ENCODE results near the gene GEMIN4.
"Not testable (repeated sequence)": the region's sequence is repeated elsewhere in the genome, so short reads cannot be mapped to it uniquely, and the experiment has no call there.

The GEMIN4 gene

GRCh38 chr17:705011-705410 lies 47.1 kb downstream of the GEMIN4 start:
- H3K27me3 ChIP-seq (ENCODE audit: control insufficient read depth in 2 of 2, insufficient read depth in 2 of 2, low read length in 2 of 2) = no peaks in the 10 kb centered on the region
- no peaks in the 10 kb centered on the region for H3K4me1 ChIP-seq (ENCODE audit: control insufficient read depth in 2 of 2, insufficient read depth in 2 of 2, low read length in 2 of 2)
- H3K27ac ChIP-seq (ENCODE audit: low read depth in 2 of 2, low read length in 2 of 2) = no peak overlapping the region
- H3K4me3 ChIP-seq (ENCODE audit: low read length in 2 of 2) = no peak overlapping the region
- no peaks in the 10 kb centered on the region for H3K9me3 ChIP-seq (ENCODE audit: control insufficient read depth in 2 of 2, low read length in 2 of 2)
- peaks cover 15 to 18% of the 10 kb centered on the region in 2 donors for H3K36me3 ChIP-seq (ENCODE audit: control insufficient read depth in 2 of 2, insufficient read depth in 2 of 2, low read length in 2 of 2)
- H3K9ac ChIP-seq (ENCODE audit: low read depth in 1 of 2, low read length in 2 of 2) = no peak overlapping the region

- no peak overlapping the region for H3K27ac ChIP-seq (ENCODE audit: low read depth in 2 of 2, low read length in 2 of 2)
- no peak overlapping the region for H3K9ac ChIP-seq (ENCODE audit: low read depth in 1 of 2, low read length in 2 of 2)
- no peaks in the 10 kb centered on the region for H3K27me3 ChIP-seq (ENCODE audit: control insufficient read depth in 2 of 2, insufficient read depth in 2 of 2, low read length in 2 of 2)
- peaks cover 9 to 14% of the 10 kb centered on the region in 2 donors for H3K36me3 ChIP-seq (ENCODE audit: control insufficient read depth in 2 of 2, insufficient read depth in 2 of 2, low read length in 2 of 2)
- no peak overlapping the region for H3K4me3 ChIP-seq (ENCODE audit: low read length in 2 of 2)
- no peaks in the 10 kb centered on the region for H3K9me3 ChIP-seq (ENCODE audit: control insufficient read depth in 2 of 2, low read length in 2 of 2)
- H3K4me1 ChIP-seq (ENCODE audit: control insufficient read depth in 2 of 2, insufficient read depth in 2 of 2, low read length in 2 of 2) = no peaks in the 10 kb centered on the region
These were observed 47.8 kb downstream of the GEMIN4 start for GRCh38 chr17:704111-704864.

GRCh38 chr17:703081-703875 lies 48.8 kb downstream of the GEMIN4 start:
- Histone ChIP-seq H3K9me3 (ENCODE audit: control insufficient read depth in 2 of 2, low read length in 2 of 2) (no peaks in the 10 kb centered on the region), H3K4me1 (ENCODE audit: control insufficient read depth in 2 of 2, insufficient read depth in 2 of 2, low read length in 2 of 2) (no peaks in the 10 kb centered on the region), H3K36me3 (ENCODE audit: control insufficient read depth in 2 of 2, insufficient read depth in 2 of 2, low read length in 2 of 2) (peaks cover 0 to 4% of the 10 kb centered on the region in 2 donors), H3K9ac (ENCODE audit: low read depth in 1 of 2, low read length in 2 of 2) (no peak overlapping the region), H3K27me3 (ENCODE audit: control insufficient read depth in 2 of 2, insufficient read depth in 2 of 2, low read length in 2 of 2) (no peaks in the 10 kb centered on the region), H3K27ac (ENCODE audit: low read depth in 2 of 2, low read length in 2 of 2) (no peak overlapping the region), H3K4me3 (ENCODE audit: low read length in 2 of 2) (no peak overlapping the region)

- Histone ChIP-seq H3K4me1 (ENCODE audit: control insufficient read depth in 2 of 2, insufficient read depth in 2 of 2, low read length in 2 of 2) (no peaks in the 10 kb centered on the region), H3K27ac (ENCODE audit: low read depth in 2 of 2, low read length in 2 of 2) (no peak overlapping the region), H3K36me3 (ENCODE audit: control insufficient read depth in 2 of 2, insufficient read depth in 2 of 2, low read length in 2 of 2) (peaks cover 15 to 19% of the 10 kb centered on the region in 2 donors), H3K27me3 (ENCODE audit: control insufficient read depth in 2 of 2, insufficient read depth in 2 of 2, low read length in 2 of 2) (no peaks in the 10 kb centered on the region), H3K9ac (ENCODE audit: low read depth in 1 of 2, low read length in 2 of 2) (no peak overlapping the region), H3K9me3 (ENCODE audit: control insufficient read depth in 2 of 2, low read length in 2 of 2) (no peaks in the 10 kb centered on the region), H3K4me3 (ENCODE audit: low read length in 2 of 2) (no peak overlapping the region)
These were observed 51.5 kb downstream of the GEMIN4 start for GRCh38 chr17:700504-701094.

DNA sequence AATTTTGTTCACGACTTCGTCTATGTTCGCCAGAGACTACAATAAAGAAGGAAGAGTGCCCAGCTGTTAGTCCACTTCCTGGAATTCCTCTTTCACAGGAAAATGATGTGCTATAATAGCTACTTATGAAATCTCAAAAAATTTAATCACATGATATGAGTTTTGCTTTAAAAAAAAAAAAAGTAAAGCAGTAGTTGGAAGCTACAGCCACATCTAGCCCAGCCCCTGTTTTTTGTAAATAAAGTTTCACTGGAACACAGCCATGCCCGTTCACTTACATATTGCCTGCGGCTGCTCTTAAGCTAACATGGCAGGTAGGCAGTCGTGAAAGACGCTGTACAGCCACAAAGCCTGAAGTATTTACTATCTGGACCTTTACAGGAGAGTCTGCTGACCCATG lies 52.7 kb downstream of the GEMIN4 start:
- no peaks in the 10 kb centered on the region for H3K27me3 ChIP-seq (ENCODE audit: control insufficient read depth in 2 of 2, insufficient read depth in 2 of 2, low read length in 2 of 2)
- no peaks in the 10 kb centered on the region for H3K4me1 ChIP-seq (ENCODE audit: control insufficient read depth in 2 of 2, insufficient read depth in 2 of 2, low read length in 2 of 2)
- peaks cover 27 to 30% of the 10 kb centered on the region in 2 donors for H3K36me3 ChIP-seq (ENCODE audit: control insufficient read depth in 2 of 2, insufficient read depth in 2 of 2, low read length in 2 of 2)
- H3K9ac ChIP-seq (ENCODE audit: low read depth in 1 of 2, low read length in 2 of 2) = no peak overlapping the region
- H3K27ac ChIP-seq (ENCODE audit: low read depth in 2 of 2, low read length in 2 of 2) = no peak overlapping the region
- H3K9me3 ChIP-seq (ENCODE audit: control insufficient read depth in 2 of 2, low read length in 2 of 2) = no peaks in the 10 kb centered on the region
- H3K4me3 ChIP-seq (ENCODE audit: low read length in 2 of 2) = no peak overlapping the region

DNA sequence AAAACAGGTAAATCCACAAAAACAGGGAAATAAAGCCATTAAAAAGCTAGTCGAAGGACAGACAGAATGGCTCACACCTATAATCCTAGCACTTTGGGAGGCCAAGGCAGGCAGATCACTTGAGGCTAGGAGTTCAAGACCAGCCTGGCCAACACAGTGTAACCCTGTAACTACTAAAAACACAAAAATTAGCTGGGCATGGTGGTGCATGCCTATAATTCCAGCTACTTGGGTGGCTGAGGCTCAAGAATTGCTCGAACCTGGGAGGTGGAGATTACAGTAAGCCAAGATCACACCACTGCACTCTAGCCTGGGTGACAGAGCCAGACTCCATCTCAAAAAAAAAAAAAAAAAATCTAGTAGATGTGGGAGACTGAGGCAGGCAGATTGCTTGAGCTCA lies 54.0 kb downstream of the GEMIN4 start:
- not testable (repeated sequence) for H3K27me3 ChIP-seq (ENCODE audit: control insufficient read depth in 2 of 2, insufficient read depth in 2 of 2, low read length in 2 of 2); H3K4me3 ChIP-seq (ENCODE audit: low read length in 2 of 2); H3K4me1 ChIP-seq (ENCODE audit: control insufficient read depth in 2 of 2, insufficient read depth in 2 of 2, low read length in 2 of 2); H3K9ac ChIP-seq (ENCODE audit: low read depth in 1 of 2, low read length in 2 of 2); H3K9me3 ChIP-seq (ENCODE audit: control insufficient read depth in 2 of 2, low read length in 2 of 2); H3K27ac ChIP-seq (ENCODE audit: low read depth in 2 of 2, low read length in 2 of 2)
- H3K36me3 ChIP-seq (ENCODE audit: control insufficient read depth in 2 of 2, insufficient read depth in 2 of 2, low read length in 2 of 2) = peaks cover 36 to 42% of the 10 kb centered on the region in 2 donors

DNA sequence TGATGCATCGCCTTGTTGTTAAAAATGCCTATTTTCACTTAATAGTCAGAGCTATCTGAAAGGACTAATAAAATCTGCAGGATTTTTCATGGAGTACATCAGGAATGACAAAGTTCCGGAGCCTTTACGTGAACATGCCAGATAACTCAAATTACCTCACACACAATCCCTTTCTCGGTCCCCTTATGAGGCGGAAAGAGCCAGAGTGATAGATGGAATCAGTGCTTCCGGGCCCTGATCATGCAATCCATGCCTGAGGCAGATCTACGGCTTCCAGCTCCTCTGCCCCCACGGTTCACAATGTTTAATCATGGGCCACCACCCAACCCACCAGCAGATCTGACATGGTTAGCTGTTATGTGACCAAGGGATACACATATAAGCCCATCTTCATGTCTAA lies 54.4 kb downstream of the GEMIN4 start:
- Histone ChIP-seq H3K4me1 (ENCODE audit: control insufficient read depth in 2 of 2, insufficient read depth in 2 of 2, low read length in 2 of 2) (no peaks in the 10 kb centered on the region), H3K27me3 (ENCODE audit: control insufficient read depth in 2 of 2, insufficient read depth in 2 of 2, low read length in 2 of 2) (no peaks in the 10 kb centered on the region), H3K36me3 (ENCODE audit: control insufficient read depth in 2 of 2, insufficient read depth in 2 of 2, low read length in 2 of 2) (peaks cover 36 to 44% of the 10 kb centered on the region in 2 donors), H3K27ac (ENCODE audit: low read depth in 2 of 2, low read length in 2 of 2) (no peak overlapping the region), H3K9ac (ENCODE audit: low read depth in 1 of 2, low read length in 2 of 2) (no peak overlapping the region), H3K4me3 (ENCODE audit: low read length in 2 of 2) (no peak overlapping the region), H3K9me3 (ENCODE audit: control insufficient read depth in 2 of 2, low read length in 2 of 2) (no peaks in the 10 kb centered on the region)

- Histone ChIP-seq H3K36me3 (ENCODE audit: control insufficient read depth in 2 of 2, insufficient read depth in 2 of 2, low read length in 2 of 2) (peaks cover 37 to 44% of the 10 kb centered on the region in 2 donors), H3K4me3 (ENCODE audit: low read length in 2 of 2) (no peak overlapping the region), H3K9ac (ENCODE audit: low read depth in 1 of 2, low read length in 2 of 2) (no peak overlapping the region), H3K4me1 (ENCODE audit: control insufficient read depth in 2 of 2, insufficient read depth in 2 of 2, low read length in 2 of 2) (no peaks in the 10 kb centered on the region), H3K27me3 (ENCODE audit: control insufficient read depth in 2 of 2, insufficient read depth in 2 of 2, low read length in 2 of 2) (no peaks in the 10 kb centered on the region), H3K9me3 (ENCODE audit: control insufficient read depth in 2 of 2, low read length in 2 of 2) (no peaks in the 10 kb centered on the region), H3K27ac (ENCODE audit: low read depth in 2 of 2, low read length in 2 of 2) (no peak overlapping the region)
These were observed 55.7 kb downstream of the GEMIN4 start for GRCh38 chr17:696369-696768.
